ELR (cell line): ENCODE results near the gene STRIP2.
"Not testable (repeated sequence)": the region's sequence is repeated elsewhere in the genome, so short reads cannot be mapped to it uniquely, and the experiment has no call there.

Experiments
- DNase-seq: peaks from one replicate; pipeline ENCODE4 v3.0.0-alpha.2; 2015; ENCODE audit warnings: low read depth

STRIP2 gene

DNA sequence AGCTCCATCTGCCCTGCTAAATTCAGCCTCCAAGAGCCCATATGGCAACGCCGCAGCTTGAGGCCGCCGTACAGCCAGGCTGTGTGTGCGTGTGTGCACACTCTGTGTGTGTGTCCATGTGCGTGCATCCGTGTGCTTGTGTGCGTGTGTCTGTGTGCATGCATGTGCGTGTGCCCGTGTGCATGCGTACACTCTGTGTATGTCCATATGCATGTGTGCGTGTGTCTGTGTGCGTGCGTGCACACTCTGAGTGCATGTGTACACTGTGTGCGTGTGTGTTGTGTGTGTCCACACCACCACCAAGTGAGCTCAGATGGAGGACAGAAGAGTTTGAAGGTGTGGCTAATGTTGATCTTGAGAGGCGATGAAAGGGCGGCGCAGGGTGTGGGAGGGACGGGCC lies 98.1 kb downstream of the STRIP2 start:
- DNase-seq, result no peak

DNA sequence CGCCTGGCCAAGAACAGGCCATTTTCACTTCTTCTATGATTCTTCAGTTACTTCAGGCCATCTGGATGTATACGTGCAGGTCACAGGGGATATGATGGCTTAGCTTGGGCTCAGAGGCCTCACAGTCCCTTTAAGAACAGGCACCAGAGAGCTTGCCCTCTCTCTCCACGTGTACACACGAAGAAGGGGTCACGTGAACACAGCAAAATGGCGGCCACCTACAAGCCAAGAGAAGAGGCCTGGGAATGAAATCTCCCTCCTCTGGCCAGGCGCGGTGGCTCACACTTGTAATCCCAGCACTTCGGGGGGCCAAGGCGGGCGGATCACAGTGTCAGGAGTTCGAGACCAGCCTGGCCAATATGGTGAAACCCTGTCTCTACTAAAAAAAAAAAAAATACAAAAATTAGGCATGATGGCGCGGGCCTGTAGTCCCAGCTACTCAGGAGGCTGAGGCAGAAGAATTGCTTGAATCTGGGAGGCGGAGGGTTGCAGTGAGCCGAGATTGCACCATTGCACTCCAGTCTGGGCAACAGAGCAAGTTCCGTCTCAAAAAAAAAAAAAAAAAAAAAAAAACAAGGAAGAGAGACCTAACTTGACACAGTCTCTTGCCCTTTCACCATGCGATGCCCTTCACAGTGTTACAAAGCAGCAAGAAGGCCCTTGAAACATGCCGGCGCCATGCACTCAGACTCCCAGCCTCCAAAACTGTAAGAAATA lies 100.5 kb downstream of the STRIP2 start:
- DNase-seq, result not testable (repeated sequence)

- no peak for DNase-seq
These were observed 101.7 kb downstream of the STRIP2 start for GRCh38 chr7:129535896-129536295.

- no peak for DNase-seq
These were observed 102.1 kb downstream of the STRIP2 start for GRCh38 chr7:129536323-129536722.
